HL-60 (cell line): ENCODE results near the gene CACNA1G.

Experiments
- POLR2AphosphoS5 ChIP-seq: IDR thresholded peaks from 2 replicates; pipeline ENCODE4 v1.6.1; 2012; ENCODE audit warnings: low read depth
- TF ChIP-seq, protein P1 (sequence below): IDR thresholded peaks from one replicate; pipeline ENCODE4 v1.5.1; 2011; ENCODE audit warnings: low read length, control low read depth, inconsistent platforms; ENCODE audit not compliant: insufficient read depth

DNA sequence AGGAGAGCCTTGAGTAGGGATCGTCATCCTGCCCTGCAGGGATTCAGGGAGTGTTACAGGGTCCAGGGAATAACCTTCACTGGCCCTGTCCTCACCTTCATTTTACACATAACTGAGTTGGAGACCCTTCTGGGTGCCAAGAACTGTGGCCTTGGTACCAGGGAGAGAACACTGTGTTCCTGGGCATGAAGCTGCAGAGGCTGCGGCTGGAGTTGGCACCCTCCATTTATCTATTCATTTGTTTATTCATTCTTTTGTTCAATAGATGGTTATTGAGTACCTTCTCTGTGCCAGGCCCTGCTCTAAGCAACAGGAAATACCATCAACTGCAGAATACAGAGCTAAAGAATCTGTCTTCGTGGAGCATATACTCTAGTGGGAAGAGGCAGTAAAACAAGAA, 80.8 kb downstream of the CACNA1G start:
- no peak for TF ChIP-seq POLR2AphosphoS5
- TF ChIP-seq, protein P1, sequence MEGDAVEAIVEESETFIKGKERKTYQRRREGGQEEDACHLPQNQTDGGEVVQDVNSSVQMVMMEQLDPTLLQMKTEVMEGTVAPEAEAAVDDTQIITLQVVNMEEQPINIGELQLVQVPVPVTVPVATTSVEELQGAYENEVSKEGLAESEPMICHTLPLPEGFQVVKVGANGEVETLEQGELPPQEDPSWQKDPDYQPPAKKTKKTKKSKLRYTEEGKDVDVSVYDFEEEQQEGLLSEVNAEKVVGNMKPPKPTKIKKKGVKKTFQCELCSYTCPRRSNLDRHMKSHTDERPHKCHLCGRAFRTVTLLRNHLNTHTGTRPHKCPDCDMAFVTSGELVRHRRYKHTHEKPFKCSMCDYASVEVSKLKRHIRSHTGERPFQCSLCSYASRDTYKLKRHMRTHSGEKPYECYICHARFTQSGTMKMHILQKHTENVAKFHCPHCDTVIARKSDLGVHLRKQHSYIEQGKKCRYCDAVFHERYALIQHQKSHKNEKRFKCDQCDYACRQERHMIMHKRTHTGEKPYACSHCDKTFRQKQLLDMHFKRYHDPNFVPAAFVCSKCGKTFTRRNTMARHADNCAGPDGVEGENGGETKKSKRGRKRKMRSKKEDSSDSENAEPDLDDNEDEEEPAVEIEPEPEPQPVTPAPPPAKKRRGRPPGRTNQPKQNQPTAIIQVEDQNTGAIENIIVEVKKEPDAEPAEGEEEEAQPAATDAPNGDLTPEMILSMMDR, result no peak
